Skin epidermis (tissue), 12 donors: ENCODE results near the gene NRG2.

Experiments used
- H3K27ac ChIP-seq, 21 experiments: fragments of 200-600 bp; sonication (generic) in 11 of 21; one replicate each; pipeline ENCODE4 v1.5.0; 2020; ENCODE audit warnings: mild to moderate bottlenecking in 3 of 21, inconsistent platforms in 2 of 21, moderate library complexity in 2 of 21
- H3K4me3 ChIP-seq, 7 experiments: fragments of 200-600 bp; sonication (generic) in 2 of 7; one replicate each; pipeline ENCODE4 v1.5.0; 2020; ENCODE audit warnings: inconsistent platforms in 2 of 7, mild to moderate bottlenecking in 2 of 7, moderate library complexity in 1 of 7

NRG2 gene

GRCh38 chr5:140042643-140043507 lies at the start of gene NRG2:
NRG2 (minus strand) TSS chr5:140043299.
- peak within 1 kb of the TSS; percentile 35 to 53 (median 41) for H3K4me3 ChIP-seq
- H3K27ac ChIP-seq, result peak within 1 kb of the TSS in 5 of 21 experiments; percentile 5 to 53 (median 32)

GRCh38 chr5:140090251-140090650 lies 47.2 kb upstream of the NRG2 start:
- Histone ChIP-seq H3K27ac (no peak overlapping the region), H3K4me3 (no peak overlapping the region)

- Histone ChIP-seq H3K4me3 (no peak overlapping the region), H3K27ac (no peak overlapping the region)
These were observed 41.4 kb upstream of the NRG2 start for GRCh38 chr5:140084541-140084940.

DNA sequence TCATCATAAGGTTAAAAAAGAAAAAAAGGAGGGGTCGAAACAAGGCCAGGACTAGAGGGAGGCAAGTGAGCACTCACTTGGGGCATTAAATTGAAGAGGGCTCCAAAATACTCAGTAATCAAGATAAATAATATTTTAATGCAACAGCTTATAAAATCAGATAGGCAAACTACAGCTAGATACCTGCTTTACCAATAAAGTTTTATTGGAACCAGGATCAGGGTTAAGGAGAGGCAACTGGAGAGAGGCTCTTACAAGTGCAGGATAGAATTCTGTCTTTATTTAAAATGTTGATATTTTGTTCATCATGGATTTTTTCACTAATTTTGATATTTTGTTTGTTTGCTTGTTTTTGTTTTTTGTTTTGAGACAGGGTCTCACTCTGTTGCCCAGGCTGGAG lies 40.6 kb upstream of the NRG2 start:
- no peak overlapping the region for H3K27ac ChIP-seq
- H3K4me3 ChIP-seq, result no peak overlapping the region

DNA sequence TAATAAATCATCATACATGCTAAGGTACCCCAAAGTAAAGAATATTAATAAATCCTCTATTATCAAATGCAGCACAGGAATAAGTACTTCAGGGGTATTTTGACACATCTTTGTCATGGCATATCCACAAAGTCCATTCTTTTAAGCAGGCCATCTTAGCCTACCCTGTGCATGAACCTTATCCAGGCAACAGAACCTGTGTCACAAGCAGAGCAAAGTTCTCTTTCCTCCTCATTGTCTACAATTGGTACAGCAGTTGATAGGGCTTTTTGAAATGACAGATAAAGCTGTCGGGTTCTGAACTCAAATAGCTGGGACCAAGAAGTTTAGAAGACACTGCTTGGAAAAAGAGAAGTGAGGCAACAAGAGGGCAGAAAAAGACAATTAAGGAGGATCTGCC lies 40.0 kb upstream of the NRG2 start:
- Histone ChIP-seq H3K4me3 (no peak overlapping the region), H3K27ac (no peak overlapping the region)

- Histone ChIP-seq H3K27ac (no peak overlapping the region), H3K4me3 (no peak overlapping the region)
These were observed 33.7 kb upstream of the NRG2 start for GRCh38 chr5:140076788-140077187.

GRCh38 chr5:140076142-140076541 lies 33.0 kb upstream of the NRG2 start:
- no peak overlapping the region for H3K4me3 ChIP-seq
- H3K27ac ChIP-seq, result no peak overlapping the region

- Histone ChIP-seq H3K4me3 (no peak overlapping the region), H3K27ac (no peak overlapping the region)
These were observed 32.3 kb upstream of the NRG2 start for GRCh38 chr5:140075371-140075770.

- no peak overlapping the region for H3K27ac ChIP-seq
- no peak overlapping the region for H3K4me3 ChIP-seq
These were observed 30.2 kb upstream of the NRG2 start for GRCh38 chr5:140073296-140073695.

DNA sequence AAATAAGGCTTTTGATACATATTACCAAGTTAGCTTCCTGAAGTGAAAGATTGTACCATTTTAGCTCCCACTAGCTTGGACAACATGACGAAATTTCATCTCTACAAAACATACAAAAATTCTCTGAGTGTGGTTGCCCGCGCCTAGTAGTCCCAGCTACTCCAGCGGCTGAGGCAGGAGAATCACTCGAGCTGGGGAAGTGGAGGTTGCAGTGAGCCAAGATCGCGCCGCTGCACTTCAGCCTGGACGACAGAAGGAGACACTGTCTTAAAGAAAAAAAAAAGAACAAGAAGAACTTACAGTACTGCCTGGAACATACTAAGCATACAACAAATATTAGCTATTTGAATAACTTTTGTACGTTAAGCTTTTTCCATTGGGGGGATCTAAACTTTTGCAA lies 29.7 kb upstream of the NRG2 start:
- H3K4me3 ChIP-seq, result no peak overlapping the region

DNA sequence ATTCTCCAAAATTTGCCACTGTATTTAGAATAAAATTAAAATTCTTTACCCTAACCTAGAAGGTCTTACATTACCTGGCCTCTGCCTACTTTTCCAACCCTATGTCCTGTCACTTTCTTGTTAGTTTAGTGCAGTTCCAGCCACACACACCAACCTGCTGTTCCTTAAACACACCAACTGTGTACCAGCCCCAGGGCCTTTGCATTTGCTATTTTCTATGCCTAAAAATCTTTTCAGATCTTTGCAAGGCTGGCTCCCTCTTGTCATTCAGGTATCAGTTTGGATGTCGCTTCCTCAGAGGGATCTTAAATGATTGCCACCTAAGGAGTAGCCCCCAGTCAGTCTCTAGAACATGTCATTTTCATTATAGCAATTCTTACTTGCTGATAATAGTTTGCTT lies 17.7 kb upstream of the NRG2 start:
- no peak overlapping the region for H3K27ac ChIP-seq
- H3K4me3 ChIP-seq, result no peak overlapping the region

More for the DNA sequence above, 29.7 kb upstream of the NRG2 start:
- H3K27ac ChIP-seq, result no peak overlapping the region

DNA sequence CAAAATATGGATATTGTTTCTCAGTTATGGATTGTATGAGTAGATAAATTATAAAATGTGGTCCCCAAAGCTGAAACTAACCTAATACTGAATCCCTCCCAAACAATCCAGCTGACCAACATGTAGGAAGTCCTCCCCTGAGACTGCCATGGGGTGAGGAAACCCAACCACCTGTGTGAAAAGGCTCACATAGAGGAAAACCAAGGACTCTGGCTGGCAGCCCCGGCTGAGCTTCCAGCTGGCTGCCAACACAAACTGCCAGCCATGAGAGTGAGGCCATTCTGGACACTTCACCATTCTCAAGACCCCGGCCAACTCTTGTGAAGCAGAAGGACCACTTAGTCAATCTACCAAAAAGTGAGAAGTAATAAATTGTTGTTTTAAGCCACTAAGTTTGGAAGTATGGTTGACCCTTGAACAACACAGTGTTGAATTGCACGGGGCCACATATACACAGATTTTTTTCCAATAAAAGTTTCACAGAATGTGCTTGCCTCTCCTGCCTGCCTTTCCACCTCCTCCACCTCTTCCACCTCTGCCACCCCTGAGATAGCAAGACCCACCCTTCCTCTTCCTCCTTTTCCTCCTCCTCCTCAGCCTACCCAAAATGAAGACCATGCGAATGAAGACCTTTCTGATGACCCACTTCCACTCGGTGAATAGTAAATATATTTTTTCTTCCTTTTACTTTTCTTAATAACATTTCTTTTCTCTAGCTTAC lies 15.3 kb upstream of the NRG2 start:
- H3K4me3 ChIP-seq, result no peak overlapping the region
- no peak overlapping the region for H3K27ac ChIP-seq

GRCh38 chr5:140056880-140057279 lies 13.8 kb upstream of the NRG2 start:
- Histone ChIP-seq H3K4me3 (no peak overlapping the region), H3K27ac (no peak overlapping the region)

GRCh38 chr5:140055152-140055551 lies 12.1 kb upstream of the NRG2 start:
- Histone ChIP-seq H3K4me3 (no peak overlapping the region), H3K27ac (no peak overlapping the region)

DNA sequence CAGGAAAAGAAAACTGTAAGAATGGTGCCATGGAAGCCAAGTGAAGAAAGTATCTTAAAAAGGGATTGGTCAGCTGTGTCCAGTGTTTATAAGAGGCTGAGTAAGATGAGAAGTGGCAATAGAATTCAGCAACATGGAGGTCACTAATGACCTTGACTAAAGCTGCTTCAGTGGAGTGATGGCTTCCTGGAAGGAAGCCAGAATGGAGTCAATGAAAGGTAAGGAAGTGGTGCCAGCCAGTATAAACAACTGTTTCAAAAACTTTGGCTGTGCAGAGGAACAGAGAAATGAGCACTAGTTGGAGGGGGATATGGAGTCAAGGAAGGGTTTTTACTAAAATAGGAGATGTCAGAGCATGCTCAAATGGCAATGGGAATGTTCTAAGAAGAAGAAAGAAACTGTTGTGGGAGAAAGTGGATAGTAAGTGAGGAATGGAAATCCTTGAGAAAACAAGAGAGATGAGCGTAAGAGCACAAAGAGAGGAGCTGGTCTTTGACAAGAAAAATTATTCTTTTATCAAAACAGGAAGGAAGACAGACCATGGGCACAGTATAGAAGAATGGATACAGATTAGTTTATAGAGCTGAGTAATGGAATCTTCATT lies 11.1 kb upstream of the NRG2 start:
- Histone ChIP-seq H3K4me3 (no peak overlapping the region), H3K27ac (no peak overlapping the region)

DNA sequence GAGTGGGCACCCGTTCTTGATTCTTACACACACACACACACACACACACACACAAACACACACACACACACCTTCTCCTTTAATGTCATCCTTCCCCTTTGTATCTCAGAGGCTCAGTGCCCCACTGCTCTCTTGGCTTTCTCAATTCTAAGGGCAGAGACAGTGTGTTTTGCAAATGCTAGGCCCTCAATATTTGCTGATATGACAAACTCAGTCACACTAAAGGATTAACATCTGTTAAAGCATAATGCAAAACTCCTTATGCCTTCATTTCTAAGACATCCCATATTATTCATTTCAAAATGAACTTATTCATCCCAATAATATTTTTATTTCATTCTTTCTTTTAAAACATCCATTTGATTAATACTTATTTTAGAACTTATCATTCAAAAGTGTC lies 8.9 kb upstream of the NRG2 start:
- Histone ChIP-seq H3K27ac (no peak overlapping the region), H3K4me3 (no peak overlapping the region)

DNA sequence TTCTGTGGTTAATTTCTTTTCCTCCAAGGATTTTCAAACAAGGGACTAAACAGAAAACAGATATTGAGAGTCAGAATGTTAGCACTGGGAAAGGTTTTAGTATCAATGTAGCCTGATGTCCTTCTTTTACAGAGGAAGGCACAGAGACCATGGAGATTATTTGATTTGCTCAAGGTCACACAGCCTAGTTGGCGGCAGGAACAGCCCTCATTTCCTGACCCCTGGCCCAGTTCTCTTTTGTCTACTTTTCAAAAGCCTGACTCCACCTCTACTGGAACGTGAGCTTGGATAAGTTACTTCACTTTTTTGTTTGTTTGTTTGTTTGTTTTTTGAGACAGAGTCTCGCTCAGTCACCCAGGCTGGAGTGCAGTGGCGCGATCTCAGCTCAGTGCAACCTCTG lies 6.6 kb upstream of the NRG2 start:
- Histone ChIP-seq H3K4me3 (no peak overlapping the region), H3K27ac (no peak overlapping the region)

DNA sequence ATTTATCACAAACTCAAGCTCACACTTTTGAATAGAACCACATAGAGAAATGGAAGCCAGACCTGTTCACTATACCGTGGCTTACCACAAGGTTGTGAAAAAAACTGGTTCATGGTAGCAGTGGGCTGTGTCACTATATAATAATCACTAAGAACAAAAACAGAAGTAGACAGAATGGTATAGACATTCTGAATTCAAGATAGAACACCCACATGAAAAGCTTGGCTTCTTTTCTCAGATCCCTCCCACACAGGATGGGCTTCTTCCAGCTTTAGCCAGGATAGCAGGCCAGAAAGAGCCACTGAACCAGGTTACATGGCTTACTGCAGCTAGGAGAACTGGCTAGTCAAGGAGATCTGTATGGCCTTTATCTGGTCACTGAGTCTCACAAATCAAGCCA lies 6.1 kb upstream of the NRG2 start:
- no peak overlapping the region for H3K27ac ChIP-seq

DNA sequence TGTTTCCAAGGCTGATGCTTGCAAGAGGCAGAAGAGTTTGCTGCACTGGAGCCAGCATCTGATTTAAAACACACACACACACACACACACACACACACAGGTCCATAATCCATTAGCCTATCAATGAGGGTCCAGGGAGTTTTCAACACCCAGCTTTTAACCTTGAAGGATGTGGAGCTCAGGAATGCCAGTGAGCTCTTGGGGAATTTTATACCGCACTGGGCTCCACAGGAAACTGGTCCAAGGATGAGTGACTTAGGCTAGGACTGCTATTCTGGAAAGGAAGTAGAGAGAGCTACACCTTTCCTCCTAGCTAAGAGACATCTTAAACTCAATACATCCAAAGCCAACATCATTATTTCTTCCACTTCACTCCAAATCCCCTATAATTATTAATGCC lies 942 bp upstream of the NRG2 start:
- no peak overlapping the region for H3K4me3 ChIP-seq
- no peak overlapping the region for H3K27ac ChIP-seq

More for the DNA sequence above, 6.1 kb upstream of the NRG2 start:
- H3K4me3 ChIP-seq, result no peak overlapping the region

DNA sequence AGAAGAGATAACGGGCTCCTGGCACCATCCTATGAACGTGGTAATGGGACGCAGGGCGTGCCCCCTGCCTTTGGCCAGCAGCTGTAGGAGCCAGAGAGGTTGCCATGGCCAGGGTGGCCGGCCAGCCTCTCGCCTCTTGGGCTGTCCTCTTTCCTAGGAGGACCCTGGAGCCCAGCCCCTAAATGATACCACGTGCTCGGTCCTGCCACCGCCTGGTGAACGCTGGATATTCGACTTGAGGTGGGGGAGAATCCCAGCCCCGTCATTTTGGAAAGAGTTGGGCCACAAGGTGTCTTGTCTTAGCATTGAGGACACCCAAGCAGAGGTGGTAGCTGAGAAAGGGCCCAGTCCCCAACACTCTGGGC lies 391 bp upstream of the NRG2 start:
- Histone ChIP-seq H3K4me3 (peak overlapping the region; percentile 35 to 53 (median 41)), H3K27ac (peak overlapping the region in 1 of 21 experiments; percentile 1)

- peak overlapping the region in 5 of 21 experiments; percentile 5 to 53 (median 32) for H3K27ac ChIP-seq
- H3K4me3 ChIP-seq, result peak overlapping the region; percentile 35 to 53 (median 41)
These were observed 781 bp downstream of the NRG2 start for GRCh38 chr5:140042393-140042642.
